ENCODE results near the gene SLC8B1.

SLC8B1 gene

DNA sequence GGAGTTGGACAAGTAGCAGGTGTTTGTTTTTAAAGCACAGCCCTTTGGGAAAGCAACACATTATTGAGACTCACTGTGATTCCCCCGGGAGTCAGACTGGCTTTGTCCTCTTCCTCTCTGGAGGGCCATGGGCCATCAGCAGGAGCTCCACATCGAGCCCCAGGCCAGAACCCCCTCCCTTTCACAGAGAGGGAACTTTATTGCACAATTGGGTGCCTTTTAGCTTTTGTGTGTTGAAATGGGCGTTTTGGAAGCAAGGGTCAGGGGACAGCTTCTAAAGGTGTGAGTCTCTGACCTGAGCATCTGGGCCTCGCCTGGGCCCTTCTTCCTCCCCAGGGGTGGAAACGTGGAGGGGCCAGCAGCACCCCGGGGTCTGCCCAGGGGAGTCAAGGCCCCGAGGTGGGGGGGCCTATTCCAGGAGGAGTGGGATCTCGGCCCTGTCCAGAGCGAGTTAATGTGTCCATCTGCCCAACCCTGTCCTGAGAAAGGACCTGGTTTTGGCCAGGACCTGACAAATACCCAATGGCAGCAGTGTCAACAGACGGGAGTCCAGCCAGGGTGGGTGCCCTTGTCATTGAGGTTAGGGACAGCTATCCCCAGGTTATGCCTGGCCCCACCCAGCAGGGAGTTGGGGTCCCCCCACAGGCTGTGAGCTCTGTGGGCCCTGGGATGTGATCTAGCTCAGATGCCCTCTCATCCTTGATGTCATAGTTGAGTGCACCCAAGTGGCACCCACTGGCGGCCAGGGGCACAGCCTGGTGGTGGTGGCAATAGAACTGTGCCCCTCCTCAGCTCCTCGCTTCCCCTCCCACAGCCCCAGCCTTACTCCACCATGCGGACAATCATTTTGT, 37.1 kb downstream of the SLC8B1 start:
- H3K27ac ChIP-seq, result no peak overlapping the region
- TF ChIP-seq, protein P1, sequence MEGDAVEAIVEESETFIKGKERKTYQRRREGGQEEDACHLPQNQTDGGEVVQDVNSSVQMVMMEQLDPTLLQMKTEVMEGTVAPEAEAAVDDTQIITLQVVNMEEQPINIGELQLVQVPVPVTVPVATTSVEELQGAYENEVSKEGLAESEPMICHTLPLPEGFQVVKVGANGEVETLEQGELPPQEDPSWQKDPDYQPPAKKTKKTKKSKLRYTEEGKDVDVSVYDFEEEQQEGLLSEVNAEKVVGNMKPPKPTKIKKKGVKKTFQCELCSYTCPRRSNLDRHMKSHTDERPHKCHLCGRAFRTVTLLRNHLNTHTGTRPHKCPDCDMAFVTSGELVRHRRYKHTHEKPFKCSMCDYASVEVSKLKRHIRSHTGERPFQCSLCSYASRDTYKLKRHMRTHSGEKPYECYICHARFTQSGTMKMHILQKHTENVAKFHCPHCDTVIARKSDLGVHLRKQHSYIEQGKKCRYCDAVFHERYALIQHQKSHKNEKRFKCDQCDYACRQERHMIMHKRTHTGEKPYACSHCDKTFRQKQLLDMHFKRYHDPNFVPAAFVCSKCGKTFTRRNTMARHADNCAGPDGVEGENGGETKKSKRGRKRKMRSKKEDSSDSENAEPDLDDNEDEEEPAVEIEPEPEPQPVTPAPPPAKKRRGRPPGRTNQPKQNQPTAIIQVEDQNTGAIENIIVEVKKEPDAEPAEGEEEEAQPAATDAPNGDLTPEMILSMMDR (conservative IDR thresholded peaks at IDR 0.05), result no peak

DNA sequence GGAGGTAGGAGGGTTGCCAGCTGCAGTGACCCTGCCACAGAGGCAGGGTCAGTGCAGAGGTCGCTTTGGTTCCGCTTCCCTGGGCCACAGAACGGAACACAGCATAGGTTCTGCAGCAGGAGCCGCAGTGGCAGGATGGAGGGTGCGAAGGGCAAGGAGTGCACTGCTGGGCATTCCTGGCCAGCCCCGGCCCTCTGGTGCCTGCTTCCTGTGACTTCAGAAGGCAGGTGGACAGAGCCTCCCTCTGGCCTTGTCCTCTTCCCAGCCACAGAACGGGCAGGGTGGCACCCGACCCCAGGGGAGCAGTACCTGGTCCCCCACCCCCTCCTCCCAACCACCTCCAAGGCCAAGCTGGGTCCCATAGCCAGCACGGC, 37.7 kb downstream of the SLC8B1 start:
- TF ChIP-seq, protein P1 (conservative IDR thresholded peaks at IDR 0.05), result no peak

DNA sequence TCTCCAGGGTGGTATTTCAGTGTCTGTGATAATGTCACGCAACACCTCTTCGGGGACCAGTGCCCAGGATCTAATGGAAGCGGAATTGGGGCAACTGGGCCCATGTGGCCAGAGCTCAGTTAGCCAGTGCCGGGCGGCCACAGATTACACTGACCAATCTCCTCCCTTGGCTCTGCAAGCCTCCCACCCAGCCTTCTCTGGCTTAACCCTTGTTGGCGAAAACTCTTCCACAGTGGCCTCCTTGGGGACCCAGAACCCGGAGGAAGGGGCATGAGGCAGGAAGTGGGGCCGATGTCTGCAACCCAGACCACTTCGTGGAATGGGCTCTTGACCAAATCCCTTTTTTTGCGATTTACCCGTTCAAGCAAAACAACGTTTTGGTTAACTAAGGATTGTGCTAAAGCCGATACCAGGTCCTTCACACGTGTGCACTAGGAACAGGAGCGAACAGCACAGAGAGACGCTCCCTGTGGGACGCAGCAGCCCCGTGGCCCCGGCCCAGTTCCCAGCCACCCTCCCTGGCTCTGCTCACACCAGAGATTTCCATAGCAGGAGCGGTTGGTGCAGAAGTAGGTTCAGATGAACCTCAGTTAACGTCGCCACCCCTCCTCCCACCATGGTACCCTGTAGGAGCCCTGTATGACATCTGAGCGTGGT, 38.2 kb downstream of the SLC8B1 start:
- no peak overlapping the region for H3K27ac ChIP-seq
- TF ChIP-seq, protein P1 (conservative IDR thresholded peaks at IDR 0.05), result no peak

More for the DNA sequence above, 37.7 kb downstream of the SLC8B1 start:
- no peak overlapping the region for H3K27ac ChIP-seq

DNA sequence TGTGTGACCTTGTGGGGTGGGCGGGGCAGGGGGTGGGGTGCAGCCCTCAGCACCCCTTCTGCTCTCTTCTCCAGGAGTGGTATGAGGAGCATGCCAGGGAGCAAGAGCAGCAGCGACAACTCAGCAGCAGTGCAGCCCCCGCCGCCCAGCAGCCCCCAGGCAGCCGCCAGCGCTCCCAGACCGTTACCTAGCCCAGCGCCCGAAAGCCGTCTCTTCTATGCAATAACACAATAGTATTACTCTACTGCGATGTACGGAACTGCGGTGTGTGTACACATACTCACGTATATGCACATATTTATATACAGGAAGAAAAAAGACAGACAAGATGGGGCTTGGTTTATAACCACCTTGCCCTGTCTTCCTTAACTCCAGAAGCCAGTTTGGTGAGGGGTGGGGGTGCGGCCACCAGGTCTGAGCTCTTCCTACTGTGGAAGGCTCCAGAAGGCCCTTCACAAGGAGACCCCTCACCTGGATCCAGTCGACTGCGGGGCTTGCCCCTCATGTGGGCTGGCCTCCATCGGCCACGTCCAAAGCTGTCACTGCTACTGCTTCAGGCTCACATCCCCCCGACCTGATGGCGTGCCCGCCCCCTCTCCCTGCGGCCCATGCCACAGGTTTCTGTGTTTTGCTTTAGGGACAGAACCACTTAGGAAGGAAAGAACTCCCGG, 38.9 kb downstream of the SLC8B1 start:
- H3K27ac ChIP-seq, result no peak overlapping the region

DNA sequence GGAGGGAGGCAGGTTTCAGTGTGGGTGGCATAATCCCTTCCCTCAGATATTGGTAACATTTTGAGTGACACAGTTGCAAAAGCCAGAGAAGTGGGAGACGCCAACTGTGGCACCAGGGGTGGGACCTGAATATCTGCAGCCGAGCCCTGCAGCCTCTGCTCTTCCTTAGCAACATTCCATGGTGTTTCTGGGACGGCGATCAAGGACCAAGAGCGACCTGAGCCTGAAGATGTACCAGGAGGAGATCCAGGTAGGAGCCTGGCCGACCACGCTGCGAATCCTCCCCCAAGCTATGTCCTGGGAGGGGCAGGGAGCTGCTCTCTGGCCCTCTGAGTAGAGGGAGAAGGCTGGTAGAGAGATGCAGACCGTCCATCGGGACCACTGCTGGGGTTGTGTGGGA, 41.8 kb downstream of the SLC8B1 start:
- H3K27ac ChIP-seq, result no peak overlapping the region
- TF ChIP-seq, protein P1 (conservative IDR thresholded peaks at IDR 0.05), result no peak

More for the DNA sequence above, 38.9 kb downstream of the SLC8B1 start:
- TF ChIP-seq, protein P1 (conservative IDR thresholded peaks at IDR 0.05), result no peak

DNA sequence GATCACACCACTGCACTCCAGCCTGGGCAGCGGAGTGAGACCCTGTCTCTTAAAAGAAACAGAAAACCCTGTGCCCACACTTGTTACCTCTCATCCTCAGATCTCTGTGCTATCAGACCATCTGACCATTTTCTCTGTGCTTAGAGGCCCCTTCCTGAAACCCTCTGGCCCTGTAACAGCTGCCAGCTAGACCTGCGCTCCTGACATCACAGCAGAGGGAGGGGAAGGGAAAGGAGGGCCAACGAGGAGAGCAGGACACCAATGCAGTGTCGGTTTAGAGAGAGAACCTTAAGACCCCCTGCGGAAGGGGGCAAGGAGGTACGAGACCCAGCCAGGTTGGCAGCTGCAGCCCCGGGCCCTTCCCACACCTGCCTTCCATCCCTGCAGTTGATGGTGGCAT, 42.4 kb downstream of the SLC8B1 start:
- TF ChIP-seq, protein P1 (conservative IDR thresholded peaks at IDR 0.05), result no peak
- no peak overlapping the region for H3K27ac ChIP-seq

DNA sequence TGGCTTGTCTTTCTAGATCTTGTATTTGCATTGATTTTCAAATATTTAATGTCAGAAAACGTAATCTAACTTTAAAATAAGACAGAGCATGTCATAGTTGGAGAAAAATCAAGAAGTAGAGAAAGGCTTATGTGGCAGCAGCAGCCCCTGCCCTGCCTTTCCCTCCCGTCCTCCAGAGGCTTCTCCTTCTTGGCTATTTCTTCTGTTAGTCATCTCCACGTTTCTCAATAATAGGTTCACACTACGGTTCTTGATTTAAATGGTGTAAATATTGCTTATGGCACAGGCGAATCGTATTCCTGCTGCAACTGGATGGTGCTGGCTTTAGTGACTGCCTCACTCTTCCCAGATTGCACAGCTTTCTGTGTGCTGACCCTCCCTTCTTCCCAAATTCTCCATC, 42.8 kb downstream of the SLC8B1 start:
- no peak overlapping the region for H3K27ac ChIP-seq
- TF ChIP-seq, protein P1 (conservative IDR thresholded peaks at IDR 0.05), result no peak
